GM12878 (cell line): ENCODE measurements around the gene ADPGK. TPM values are rescaled to one million over a fixed set of nuclear protein-coding genes. Genes with fewer than 3 reads are reported as not detected.

ENCODE experiments used
- ATAC-seq: fragments of 200-7000 bp; cut with Tn5 transposase; 3 replicates; pipeline ENCODE4 v1.9.1; 2020; ENCODE audit warnings: mild to moderate bottlenecking, moderate library complexity
- BruUV-seq: library from RNA; stranded (reverse); fragments of 400-500 nt; replicated peaks from 2 replicates; lab custom pipeline; 2021; lab: Mats Ljungman, UMichigan
- CTCF ChIA-PET: fragments of 300-600 bp; sonication (Branson Sonifier 250); formaldehyde crosslinking; extraction: SDS; loops from one replicate; lab custom pipeline; 2021; ENCODE audit warnings: inconsistent platforms; lab: Yijun Ruan, JAX
- POLR2A ChIA-PET: fragments of 350-600 bp; formaldehyde crosslinking; extraction: SDS; loops from one replicate; lab custom pipeline; 2021; ENCODE audit warnings: inconsistent platforms; lab: Charles Lee
- RAD21 ChIA-PET: fragments of 300-600 bp; sonication (Branson Sonifier 250); formaldehyde crosslinking; loops from one replicate; lab custom pipeline; 2023; ENCODE audit warnings: antibody characterized with exemption; ENCODE audit not compliant: unreplicated experiment; lab: Charles Lee
- SMC1A ChIA-PET: fragments of 300-600 bp; sonication (Branson Sonifier 250); formaldehyde crosslinking; loops from one replicate; lab custom pipeline; 2023; ENCODE audit not compliant: unreplicated experiment, uncharacterized antibody; lab: Charles Lee
- DNase-seq: peaks from one replicate; pipeline ENCODE4 v3.0.0-alpha.2; 2011; ENCODE audit warnings: low read depth, low spot score
- FAIRE-seq: peaks from 3 replicates; lab custom pipeline; 2011; peaks lifted over from hg19 to GRCh38; lab: Jason Lieb, UNC
- H2AFZ ChIP-seq: 2 replicates; pipeline ENCODE4 v1.6.0; 2011; ENCODE audit warnings: low read depth, low read length, control low read depth; ENCODE audit not compliant: control insufficient read depth
- H3K27ac ChIP-seq: 2 replicates; pipeline ENCODE4 v1.5.1; 2011; ENCODE audit warnings: control low read depth; ENCODE audit not compliant: control insufficient read depth, insufficient read depth
- H3K27me3 ChIP-seq, 2 experiments: replicated peaks in 1 of 2; 2 replicates each; pipeline versions ENCODE4 v1.6.0 to v1.6.1; 2011; ENCODE audit warnings: low read length in 1 of 2; ENCODE audit not compliant: control insufficient read depth in 2 of 2, insufficient read depth in 2 of 2
- H3K36me3 ChIP-seq, 2 experiments: 2 replicates each; pipeline ENCODE4 v1.5.1; 2011; ENCODE audit warnings: low read length in 1 of 2; ENCODE audit not compliant: control insufficient read depth in 2 of 2, insufficient read depth in 2 of 2
- H3K4me1 ChIP-seq: 2 replicates; pipeline ENCODE4 v1.6.1; 2011; ENCODE audit warnings: mild to moderate bottlenecking, low read length, moderate library complexity, mixed read lengths; ENCODE audit not compliant: control insufficient read depth, insufficient read depth
- H3K4me2 ChIP-seq: 2 replicates; pipeline ENCODE4 v1.6.0; 2011; ENCODE audit warnings: control low read depth; ENCODE audit not compliant: control insufficient read depth, insufficient read depth
- H3K4me3 ChIP-seq: fragments of 200-600 bp; sonication (generic); 2 replicates; pipeline ENCODE4 v1.5.1; 2016
- H3K79me2 ChIP-seq: 2 replicates; pipeline ENCODE4 v1.6.0; 2011; ENCODE audit warnings: low read length; ENCODE audit not compliant: control insufficient read depth, insufficient read depth
- H3K9ac ChIP-seq: 2 replicates; pipeline ENCODE4 v1.8.0; 2011; ENCODE audit warnings: low read length, control low read depth, mixed read lengths; ENCODE audit not compliant: control insufficient read depth, insufficient read depth
- H3K9me3 ChIP-seq: replicated peaks from 3 replicates; pipeline ENCODE4 v1.5.1; 2011; ENCODE audit warnings: mild to moderate bottlenecking, low read length; ENCODE audit not compliant: control insufficient read depth, insufficient read depth
- H4K20me1 ChIP-seq: 2 replicates; pipeline ENCODE4 v1.6.0; 2011; ENCODE audit not compliant: control insufficient read depth, insufficient read depth
- BCL11A ChIP-seq: IDR thresholded peaks from 2 replicates; pipeline ENCODE4 v1.6.1; 2011; ENCODE audit warnings: low read depth, low read length
- CBFB ChIP-seq: IDR thresholded peaks from 2 replicates; pipeline ENCODE4 v1.6.1; 2016; ENCODE audit warnings: antibody characterized with exemption, low read depth
- E4F1 ChIP-seq: fragments of 450-650 bp; IDR thresholded peaks from 2 replicates; pipeline ENCODE4 v1.6.1; 2018; ENCODE audit warnings: borderline replicate concordance, mild to moderate bottlenecking; ENCODE audit not compliant: partially characterized antibody
- FOXM1 ChIP-seq: IDR thresholded peaks from 2 replicates; pipeline ENCODE4 v1.6.1; 2012; ENCODE audit warnings: low read depth, mild to moderate bottlenecking, inconsistent platforms, low read length, moderate library complexity
- GATAD2B ChIP-seq: fragments of 450-650 bp; conservative IDR thresholded peaks from 2 replicates; pipeline ENCODE4 v1.6.1; 2017; ENCODE audit warnings: low read depth, mild to moderate bottlenecking, moderate library complexity
- JUNB ChIP-seq: IDR thresholded peaks from 2 replicates; pipeline ENCODE4 v1.6.1; 2016; ENCODE audit warnings: antibody characterized with exemption, mild to moderate bottlenecking
- NFYB ChIP-seq: IDR thresholded peaks from 2 replicates; pipeline ENCODE4 v1.6.1; 2011; ENCODE audit warnings: low read depth, mild to moderate bottlenecking, low read length, improper control_type of control experiment, moderate library complexity; ENCODE audit not compliant: insufficient read depth
- SMARCA5 ChIP-seq: fragments of 450-650 bp; IDR thresholded peaks from 2 replicates; pipeline ENCODE4 v1.6.1; 2017; ENCODE audit warnings: mild to moderate bottlenecking
- WGBS: methylation state at CpG from one replicate; pipeline ENCODE4 v1.1.6; 2016; ENCODE audit warnings: low lambda C conversion rate; ENCODE audit not compliant: insufficient replicate concordance, insufficient coverage; ENCODE audit errors: missing lambda C conversion rate; 5-methylcytosine and 5-hydroxymethylcytosine counted together
- in situ Hi-C: fragments of 300-500 bp; cut with MboI; formaldehyde crosslinking; loops from 9 replicates; pipeline ENCODE4 v1.14.3; 2018; ENCODE audit warnings: mixed read lengths
- intact Hi-C: fragments of 100-400 bp; cut with micrococcal nuclease; formaldehyde crosslinking; loops from one replicate; pipeline ENCODE4 v1.14.2; 2022; ENCODE audit not compliant: unreplicated experiment
- polyA plus RNA-seq, 11 experiments: library from polyadenylated mRNA; depleted of rRNA in 4 of 11; unstranded in 6 of 11; stranded (reverse) in 5 of 11; fragments of >200 nt; fragmentation: Nextera tagmentation in 4 of 11; fragmentation: Illumina TruSeq in 1 of 11; extraction: Ambion mirVana in 4 of 11; extraction: Trizol in 1 of 11; gene quantifications; 1 replicate in 1 of 11; 2 replicates in 10 of 11; pipeline versions ENCODE4 v1.2.1 to v1.2.3, GENCODE V29; 2011 to 2016; ENCODE audit warnings: inconsistent platforms in 2 of 11, missing spikeins in 2 of 11, low read depth in 1 of 11
- total RNA-seq, 4 experiments: library from RNA; depleted of rRNA in 3 of 4; stranded (reverse); fragments of >200 nt in 3 of 4; fragmentation: Illumina TruSeq in 1 of 4; extraction: Trizol in 1 of 4; gene quantifications; 2 replicates each; pipeline versions ENCODE4 v1.2.1 to v1.2.3, GENCODE V29; 2013 to 2021
- TF ChIP-seq, protein P1 (sequence below): fragments of 450-650 bp; IDR thresholded peaks from 2 replicates; pipeline ENCODE4 v1.6.1; 2017; ENCODE audit warnings: mild to moderate bottlenecking, moderate library complexity
- TF ChIP-seq, protein P2 (sequence below): fragments of 150-350 bp; IDR thresholded peaks from 2 replicates; pipeline ENCODE4 v1.6.1; 2016; ENCODE audit warnings: low read depth, low read length
- TF ChIP-seq, protein P3 (sequence below): IDR thresholded peaks from 2 replicates; pipeline ENCODE4 v1.6.1; 2011; ENCODE audit warnings: mild to moderate bottlenecking, low read depth, low read length, moderate library complexity; ENCODE audit not compliant: insufficient replicate concordance

ADPGK gene
- total and polyA plus RNA-seq, 10 of the 15 experiments (the other 5 are each of a cell fraction or from before 2014, with no cell fraction given) = 13.8 to 146 (median 56.7) TPM

GRCh38 chr15:72778796-72779195 lies 4.8 kb downstream of the ADPGK start:
- peaks cover 91% of the 10 kb centered on the region for H3K79me2 ChIP-seq
- H3K4me2 ChIP-seq = peak overlapping the region; percentile 13; the same call in 1 of the 2 replicates
- H3K27me3 ChIP-seq = no peaks in the 10 kb centered on the region
- intact Hi-C loops = loop anchor here (5.0 kb wide), 1 partner anchor 56 kb away; no protein-coding TSS in a partner anchor
- peaks cover 2 to 17% of the 10 kb centered on the region in 2 experiments for H3K36me3 ChIP-seq
- in situ Hi-C loops = no loop called here
- TF ChIP-seq SMARCA5 (no peak), GATAD2B (no peak), FOXM1 (no peak), CBFB (no peak), JUNB (no peak), NFYB (no peak), E4F1 (no peak), BCL11A (no peak)
- TF ChIP-seq, protein P1, sequence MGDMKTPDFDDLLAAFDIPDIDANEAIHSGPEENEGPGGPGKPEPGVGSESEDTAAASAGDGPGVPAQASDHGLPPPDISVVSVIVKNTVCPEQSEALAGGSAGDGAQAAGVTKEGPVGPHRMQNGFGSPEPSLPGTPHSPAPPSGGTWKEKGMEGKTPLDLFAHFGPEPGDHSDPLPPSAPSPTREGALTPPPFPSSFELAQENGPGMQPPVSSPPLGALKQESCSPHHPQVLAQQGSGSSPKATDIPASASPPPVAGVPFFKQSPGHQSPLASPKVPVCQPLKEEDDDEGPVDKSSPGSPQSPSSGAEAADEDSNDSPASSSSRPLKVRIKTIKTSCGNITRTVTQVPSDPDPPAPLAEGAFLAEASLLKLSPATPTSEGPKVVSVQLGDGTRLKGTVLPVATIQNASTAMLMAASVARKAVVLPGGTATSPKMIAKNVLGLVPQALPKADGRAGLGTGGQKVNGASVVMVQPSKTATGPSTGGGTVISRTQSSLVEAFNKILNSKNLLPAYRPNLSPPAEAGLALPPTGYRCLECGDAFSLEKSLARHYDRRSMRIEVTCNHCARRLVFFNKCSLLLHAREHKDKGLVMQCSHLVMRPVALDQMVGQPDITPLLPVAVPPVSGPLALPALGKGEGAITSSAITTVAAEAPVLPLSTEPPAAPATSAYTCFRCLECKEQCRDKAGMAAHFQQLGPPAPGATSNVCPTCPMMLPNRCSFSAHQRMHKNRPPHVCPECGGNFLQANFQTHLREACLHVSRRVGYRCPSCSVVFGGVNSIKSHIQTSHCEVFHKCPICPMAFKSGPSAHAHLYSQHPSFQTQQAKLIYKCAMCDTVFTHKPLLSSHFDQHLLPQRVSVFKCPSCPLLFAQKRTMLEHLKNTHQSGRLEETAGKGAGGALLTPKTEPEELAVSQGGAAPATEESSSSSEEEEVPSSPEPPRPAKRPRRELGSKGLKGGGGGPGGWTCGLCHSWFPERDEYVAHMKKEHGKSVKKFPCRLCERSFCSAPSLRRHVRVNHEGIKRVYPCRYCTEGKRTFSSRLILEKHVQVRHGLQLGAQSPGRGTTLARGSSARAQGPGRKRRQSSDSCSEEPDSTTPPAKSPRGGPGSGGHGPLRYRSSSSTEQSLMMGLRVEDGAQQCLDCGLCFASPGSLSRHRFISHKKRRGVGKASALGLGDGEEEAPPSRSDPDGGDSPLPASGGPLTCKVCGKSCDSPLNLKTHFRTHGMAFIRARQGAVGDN = no peak
- TF ChIP-seq, protein P2, sequence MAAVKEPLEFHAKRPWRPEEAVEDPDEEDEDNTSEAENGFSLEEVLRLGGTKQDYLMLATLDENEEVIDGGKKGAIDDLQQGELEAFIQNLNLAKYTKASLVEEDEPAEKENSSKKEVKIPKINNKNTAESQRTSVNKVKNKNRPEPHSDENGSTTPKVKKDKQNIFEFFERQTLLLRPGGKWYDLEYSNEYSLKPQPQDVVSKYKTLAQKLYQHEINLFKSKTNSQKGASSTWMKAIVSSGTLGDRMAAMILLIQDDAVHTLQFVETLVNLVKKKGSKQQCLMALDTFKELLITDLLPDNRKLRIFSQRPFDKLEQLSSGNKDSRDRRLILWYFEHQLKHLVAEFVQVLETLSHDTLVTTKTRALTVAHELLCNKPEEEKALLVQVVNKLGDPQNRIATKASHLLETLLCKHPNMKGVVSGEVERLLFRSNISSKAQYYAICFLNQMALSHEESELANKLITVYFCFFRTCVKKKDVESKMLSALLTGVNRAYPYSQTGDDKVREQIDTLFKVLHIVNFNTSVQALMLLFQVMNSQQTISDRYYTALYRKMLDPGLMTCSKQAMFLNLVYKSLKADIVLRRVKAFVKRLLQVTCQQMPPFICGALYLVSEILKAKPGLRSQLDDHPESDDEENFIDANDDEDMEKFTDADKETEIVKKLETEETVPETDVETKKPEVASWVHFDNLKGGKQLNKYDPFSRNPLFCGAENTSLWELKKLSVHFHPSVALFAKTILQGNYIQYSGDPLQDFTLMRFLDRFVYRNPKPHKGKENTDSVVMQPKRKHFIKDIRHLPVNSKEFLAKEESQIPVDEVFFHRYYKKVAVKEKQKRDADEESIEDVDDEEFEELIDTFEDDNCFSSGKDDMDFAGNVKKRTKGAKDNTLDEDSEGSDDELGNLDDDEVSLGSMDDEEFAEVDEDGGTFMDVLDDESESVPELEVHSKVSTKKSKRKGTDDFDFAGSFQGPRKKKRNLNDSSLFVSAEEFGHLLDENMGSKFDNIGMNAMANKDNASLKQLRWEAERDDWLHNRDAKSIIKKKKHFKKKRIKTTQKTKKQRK = no peak
- TF ChIP-seq, protein P3, sequence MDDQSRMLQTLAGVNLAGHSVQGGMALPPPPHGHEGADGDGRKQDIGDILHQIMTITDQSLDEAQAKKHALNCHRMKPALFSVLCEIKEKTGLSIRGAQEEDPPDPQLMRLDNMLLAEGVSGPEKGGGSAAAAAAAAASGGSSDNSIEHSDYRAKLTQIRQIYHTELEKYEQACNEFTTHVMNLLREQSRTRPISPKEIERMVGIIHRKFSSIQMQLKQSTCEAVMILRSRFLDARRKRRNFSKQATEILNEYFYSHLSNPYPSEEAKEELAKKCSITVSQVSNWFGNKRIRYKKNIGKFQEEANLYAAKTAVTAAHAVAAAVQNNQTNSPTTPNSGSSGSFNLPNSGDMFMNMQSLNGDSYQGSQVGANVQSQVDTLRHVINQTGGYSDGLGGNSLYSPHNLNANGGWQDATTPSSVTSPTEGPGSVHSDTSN = no peak
- WGBS = 93% methylated on average over 6 of the region's 6 CpGs
- H3K4me1 ChIP-seq = peaks cover 22% of the 10 kb centered on the region
- H2AFZ ChIP-seq = no peak overlapping the region
- ChIA-PET RAD21 (interaction anchor here (0.6 kb wide), 1 partner anchor 57 kb away, joined by 3 read pairs; no protein-coding TSS in a partner anchor), POLR2A (interaction anchor here (0.5 to 1.3 kb wide), 3 partner anchors 26 to 66 kb away, joined by 3 read pairs; no protein-coding TSS in a partner anchor), SMC1A (interaction anchor here (0.8 to 1.4 kb wide), 4 partner anchors 47 to 299 kb away, joined by 3 to 4 read pairs (median 4); no protein-coding TSS in a partner anchor), CTCF (interaction anchor here (2.6 to 2.9 kb wide), 2 partner anchors 11 to 56 kb away, joined by 7 to 18 read pairs; no protein-coding TSS in a partner anchor)
- no TSS peak for BruUV-seq
- no peak overlapping the region for H3K4me3 ChIP-seq
- no peak overlapping the region for H3K27ac ChIP-seq
- no peak for ATAC-seq
- FAIRE-seq = no peak
- H3K9me3 ChIP-seq = no peaks in the 10 kb centered on the region
- no peak for DNase-seq
- no peak overlapping the region for H3K9ac ChIP-seq
- peaks cover 3% of the 10 kb centered on the region; the same call in 1 of the 2 replicates for H4K20me1 ChIP-seq
